Ovary (tissue), 9 donors: ENCODE results near the gene FAM222A. TPM values are rescaled to one million over a fixed set of nuclear protein-coding genes. Genes with fewer than 3 reads are reported as not detected.

Experiments used
- DNase-seq, 5 donors: peaks; one replicate each; pipeline ENCODE4 v3.0.0-alpha.2; 2019 to 2020
- H3K27ac ChIP-seq, 2 donors: fragments of 200-600 bp; one replicate each; pipeline versions ENCODE4 v1.5.1 to v1.8.0; 2019 to 2022
- H3K27me3 ChIP-seq: fragments of 200-600 bp; one replicate; pipeline ENCODE4 v1.8.0; 2022
- H3K36me3 ChIP-seq: fragments of 200-600 bp; sonication (generic); one replicate; pipeline ENCODE4 v1.5.1; 2019
- H3K4me1 ChIP-seq: one replicate; pipeline ENCODE4 v1.8.1; 2013; ENCODE audit warnings: mild to moderate bottlenecking, moderate library complexity; ENCODE audit not compliant: insufficient read depth
- H3K4me3 ChIP-seq: fragments of 200-600 bp; sonication (generic); one replicate; pipeline ENCODE4 v1.5.1; 2017
- H3K9me3 ChIP-seq, 2 donors: fragments of 200-600 bp in 1 of 2; sonication (generic) in 1 of 2; one replicate each; pipeline versions ENCODE4 v1.5.1 to v1.8.1; 2013 to 2019; ENCODE audit warnings: mild to moderate bottlenecking in 1 of 2, moderate library complexity in 1 of 2
- EP300 ChIP-seq: sonication (generic); formaldehyde crosslinking; IDR thresholded peaks from one replicate; pipeline ENCODE4 v1.6.1; 2017; ENCODE audit warnings: antibody characterized with exemption
- POLR2A ChIP-seq: fragments of 450-650 bp; IDR thresholded peaks from one replicate; pipeline ENCODE4 v1.6.1; 2017; ENCODE audit warnings: antibody characterized with exemption, mild to moderate bottlenecking, moderate library complexity
- WGBS, 3 donors: extraction: QIAGEN DNeasy Blood & Tissue Kit in 1 of 3; methylation state at CpG; one replicate each; pipeline versions ENCODE4 v1.1.5 to v1.1.7; 2013 to 2017; 5-methylcytosine and 5-hydroxymethylcytosine counted together
- intact Hi-C, 4 donors: fragments of 100-400 bp; cut with DNase I; formaldehyde crosslinking; loops; one replicate each; pipeline versions ENCODE4 v1.11.0 to v1.15.1; 2022 to 2023
- polyA plus RNA-seq, 2 donors: library from polyadenylated mRNA; stranded (reverse); fragments of 200-250 nt in 1 of 2; fragments of 350-450 nt in 1 of 2; fragmentation: Illumina TruSeq in 1 of 2; extraction: RNeasy Lipid Tissue Mini Kit (QIAGEN cat#74804) in 1 of 2; gene quantifications; one replicate each; pipeline ENCODE4 v1.2.3, GENCODE V29; 2013 to 2014
- total RNA-seq, 7 donors: library from RNA; depleted of rRNA in 2 of 7; stranded (reverse); fragments of >200 nt in 2 of 7; fragmentation: NEBNext Ultra II Directional in 3 of 7; extraction: Animal tissue kit (Norgen Biotek cat#: 25700) in 3 of 7; gene quantifications; one replicate each; pipeline versions ENCODE4 v1.1.0 to v1.2.4, GENCODE V29; 2016 to 2023
- TF ChIP-seq, protein P1 (sequence below), 3 donors: fragments of 450-650 bp in 2 of 3; fragments of 200-600 bp in 1 of 3; IDR thresholded peaks; one replicate each; pipeline versions ENCODE4 v1.5.1 to v1.8.0; 2016 to 2022; ENCODE audit warnings: antibody characterized with exemption in 3 of 3, mild to moderate bottlenecking in 1 of 3
- donor health status: DM: no; HTN: no; CAD: no; lungs with moderate emphysema.
- donor health status: DM: no; HTN: no; CAD: no.
- donor health status: Bipolar disorder and iron deficiency.
- donor health status: DM: yes; HTN: yes; CAD: no.
- donor health status: DM: no; HTN: no; CAD: no.
- donor health status: DM: yes; HTN: yes; CAD: no.

Gene FAM222A
- total and polyA plus RNA-seq, 9 donors, result 4.8 to 28.4 (median 13.7) TPM

DNA sequence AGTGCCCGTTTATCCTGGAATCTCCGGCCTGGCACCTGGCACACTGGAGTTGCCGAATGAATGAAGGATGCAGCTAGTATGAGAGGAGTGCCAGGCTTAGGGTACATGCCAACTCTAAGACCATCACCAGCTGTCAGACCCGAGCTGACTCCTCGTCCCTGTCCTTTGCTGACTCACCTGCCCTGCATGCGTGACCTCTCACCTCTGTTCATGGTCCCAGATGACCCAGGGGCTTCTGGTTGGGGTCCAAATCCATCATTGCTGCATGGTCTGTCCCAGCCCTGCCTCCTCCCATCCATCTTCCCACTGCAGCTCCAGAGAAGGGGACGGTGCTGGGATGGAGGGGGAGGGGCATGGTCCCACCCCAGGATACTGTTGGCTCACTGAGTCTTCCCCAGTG lies 9.9 kb upstream of the FAM222A start:
- Histone ChIP-seq H3K4me1 (no peaks in the 10 kb centered on the region), H3K27me3 (no peaks in the 10 kb centered on the region), H3K27ac (no peak overlapping the region), H3K36me3 (no peaks in the 10 kb centered on the region), H3K4me3 (no peak overlapping the region), H3K9me3 (no peaks in the 10 kb centered on the region)
- 58 to 71% (median 67%) methylated on average over 7 of the region's 7 CpGs for WGBS, 3 donors
- intact Hi-C loops, result no loop called here
- TF ChIP-seq POLR2A (no peak), EP300 (no peak)
- TF ChIP-seq, protein P1, sequence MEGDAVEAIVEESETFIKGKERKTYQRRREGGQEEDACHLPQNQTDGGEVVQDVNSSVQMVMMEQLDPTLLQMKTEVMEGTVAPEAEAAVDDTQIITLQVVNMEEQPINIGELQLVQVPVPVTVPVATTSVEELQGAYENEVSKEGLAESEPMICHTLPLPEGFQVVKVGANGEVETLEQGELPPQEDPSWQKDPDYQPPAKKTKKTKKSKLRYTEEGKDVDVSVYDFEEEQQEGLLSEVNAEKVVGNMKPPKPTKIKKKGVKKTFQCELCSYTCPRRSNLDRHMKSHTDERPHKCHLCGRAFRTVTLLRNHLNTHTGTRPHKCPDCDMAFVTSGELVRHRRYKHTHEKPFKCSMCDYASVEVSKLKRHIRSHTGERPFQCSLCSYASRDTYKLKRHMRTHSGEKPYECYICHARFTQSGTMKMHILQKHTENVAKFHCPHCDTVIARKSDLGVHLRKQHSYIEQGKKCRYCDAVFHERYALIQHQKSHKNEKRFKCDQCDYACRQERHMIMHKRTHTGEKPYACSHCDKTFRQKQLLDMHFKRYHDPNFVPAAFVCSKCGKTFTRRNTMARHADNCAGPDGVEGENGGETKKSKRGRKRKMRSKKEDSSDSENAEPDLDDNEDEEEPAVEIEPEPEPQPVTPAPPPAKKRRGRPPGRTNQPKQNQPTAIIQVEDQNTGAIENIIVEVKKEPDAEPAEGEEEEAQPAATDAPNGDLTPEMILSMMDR (IDR thresholded peaks at IDR 0.05), result no peak
- no peak for DNase-seq

GRCh38 chr12:109704371-109705098 lies 9.1 kb upstream of the FAM222A start:
- no peaks in the 10 kb centered on the region for H3K9me3 ChIP-seq
- no peaks in the 10 kb centered on the region for H3K27me3 ChIP-seq
- 89 to 90% (median 90%) methylated on average over 4 of the region's 4 CpGs for WGBS, 3 donors
- H3K4me1 ChIP-seq, result no peaks in the 10 kb centered on the region
- TF ChIP-seq POLR2A (no peak), EP300 (no peak)
- TF ChIP-seq, protein P1 (IDR thresholded peaks at IDR 0.05), result no peak
- no peaks in the 10 kb centered on the region for H3K36me3 ChIP-seq
- H3K27ac ChIP-seq, result no peak overlapping the region
- intact Hi-C loops, result loop anchor here in 1 of 4 donors (5.0 kb wide), 1 partner anchor 107 kb away; no protein-coding TSS in a partner anchor
- no peak overlapping the region for H3K4me3 ChIP-seq
- no peak for DNase-seq

DNA sequence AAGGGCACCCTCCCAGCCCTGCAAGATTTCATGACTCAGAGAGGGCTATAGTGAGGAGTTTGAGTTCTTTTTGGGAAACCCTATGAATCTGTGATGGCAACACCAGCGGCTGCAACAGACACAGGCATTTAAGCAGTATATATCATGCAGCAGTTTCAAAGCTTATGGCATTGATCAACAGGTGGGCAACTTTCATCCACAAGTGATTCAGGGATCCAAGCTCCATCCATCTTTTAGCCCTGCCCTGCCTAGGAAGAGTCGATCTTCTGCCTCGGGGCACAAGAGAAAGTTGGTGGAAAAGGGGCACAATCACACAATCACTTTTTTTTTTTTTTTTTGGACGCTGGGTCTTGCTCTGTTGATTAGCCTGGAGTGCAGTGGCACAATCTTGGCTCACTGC lies 8.3 kb upstream of the FAM222A start:
- intact Hi-C loops, result loop anchor here in 1 of 4 donors (5.0 kb wide), 1 partner anchor 108 kb away; no protein-coding TSS in a partner anchor
- WGBS, 3 donors, result 75 to 84% (median 83%) methylated on average over 4 of the region's 4 CpGs
- no peaks in the 10 kb centered on the region for H3K9me3 ChIP-seq
- no peak overlapping the region for H3K27ac ChIP-seq
- TF ChIP-seq POLR2A (no peak), EP300 (no peak)
- TF ChIP-seq, protein P1 (IDR thresholded peaks at IDR 0.05), result no peak
- H3K27me3 ChIP-seq, result no peaks in the 10 kb centered on the region
- DNase-seq, result no peak
- no peak overlapping the region for H3K4me3 ChIP-seq
- no peaks in the 10 kb centered on the region for H3K36me3 ChIP-seq
- H3K4me1 ChIP-seq, result no peaks in the 10 kb centered on the region

- intact Hi-C loops, result loop anchor here in 1 of 4 donors (5.0 kb wide), 1 partner anchor 109 kb away; no protein-coding TSS in a partner anchor
- Histone ChIP-seq H3K4me3 (no peak overlapping the region), H3K36me3 (no peaks in the 10 kb centered on the region), H3K27ac (no peak overlapping the region), H3K9me3 (no peaks in the 10 kb centered on the region), H3K27me3 (no peaks in the 10 kb centered on the region), H3K4me1 (no peaks in the 10 kb centered on the region)
- DNase-seq, result no peak
- 66 to 88% (median 71%) methylated on average over 2 of the region's 2 CpGs for WGBS, 3 donors
- no peak for TF ChIP-seq POLR2A
- TF ChIP-seq EP300, result no peak
- TF ChIP-seq, protein P1 (IDR thresholded peaks at IDR 0.05), result no peak
These were observed 7.3 kb upstream of the FAM222A start for GRCh38 chr12:109706398-109706746.
